HL-60 (cell line): ENCODE measurements around the gene USP3.

Experiments used
- DNase-seq, 2 experiments: peaks; one replicate each; pipeline ENCODE4 v3.0.0-alpha.2; 2010 to 2020; ENCODE audit warnings: low read depth in 1 of 2, low spot score in 1 of 2
- H3K27ac ChIP-seq: fragments of 250-450 bp; sonication (Bioruptor Pico); replicated peaks from 2 replicates; pipeline ENCODE4 v1.5.1; 2020; ENCODE audit warnings: mild to moderate bottlenecking, moderate library complexity
- H3K27me3 ChIP-seq: fragments of 250-450 bp; sonication (Bioruptor Pico); 2 replicates; pipeline ENCODE4 v1.5.1; 2021; ENCODE audit warnings: mild to moderate bottlenecking, moderate library complexity; ENCODE audit not compliant: insufficient read depth, poor library complexity, severe bottlenecking
- H3K4me3 ChIP-seq: replicated peaks from 2 replicates; pipeline ENCODE4 v1.5.1; 2011; ENCODE audit warnings: mild to moderate bottlenecking, control low read depth, low read length; ENCODE audit not compliant: insufficient read depth
- GABPA ChIP-seq: IDR thresholded peaks from 2 replicates; pipeline ENCODE4 v1.6.1; 2012; ENCODE audit warnings: low read depth
- POLR2AphosphoS5 ChIP-seq: IDR thresholded peaks from 2 replicates; pipeline ENCODE4 v1.6.1; 2012; ENCODE audit warnings: low read depth
- SPI1 ChIP-seq: IDR thresholded peaks from 2 replicates; pipeline ENCODE4 v1.6.1; 2012; ENCODE audit warnings: low read depth, mild to moderate bottlenecking, borderline replicate concordance
- TF ChIP-seq, protein P1 (sequence below): IDR thresholded peaks from 2 replicates; pipeline ENCODE4 v1.6.1; 2012; ENCODE audit warnings: low read depth; ENCODE audit not compliant: insufficient replicate concordance
- TF ChIP-seq, protein P2 (sequence below): IDR thresholded peaks from one replicate; pipeline ENCODE4 v1.5.1; 2011; ENCODE audit warnings: low read length, control low read depth, inconsistent platforms; ENCODE audit not compliant: insufficient read depth

Gene USP3

DNA sequence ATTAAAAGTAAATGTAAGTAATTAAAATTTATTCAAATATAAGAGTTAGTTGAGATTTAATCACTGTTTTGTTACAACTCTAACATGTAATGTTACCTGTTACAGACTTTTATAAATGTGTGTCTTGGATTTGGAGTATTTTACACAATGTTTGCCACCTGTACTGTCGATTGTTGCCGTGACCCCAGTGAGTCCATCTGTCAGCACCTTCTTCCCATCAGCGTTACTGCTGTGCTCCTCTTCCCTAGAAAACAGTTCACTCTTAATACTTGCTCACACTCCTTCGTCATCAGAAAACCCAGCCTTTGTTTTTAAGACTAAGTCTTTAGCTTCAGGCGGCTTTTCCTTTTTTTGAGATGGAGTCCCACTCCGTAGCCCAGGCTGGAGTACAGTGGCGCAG lies 52.3 kb downstream of the USP3 start:
- no peak overlapping the region for H3K27ac ChIP-seq
- TF ChIP-seq, protein P1, sequence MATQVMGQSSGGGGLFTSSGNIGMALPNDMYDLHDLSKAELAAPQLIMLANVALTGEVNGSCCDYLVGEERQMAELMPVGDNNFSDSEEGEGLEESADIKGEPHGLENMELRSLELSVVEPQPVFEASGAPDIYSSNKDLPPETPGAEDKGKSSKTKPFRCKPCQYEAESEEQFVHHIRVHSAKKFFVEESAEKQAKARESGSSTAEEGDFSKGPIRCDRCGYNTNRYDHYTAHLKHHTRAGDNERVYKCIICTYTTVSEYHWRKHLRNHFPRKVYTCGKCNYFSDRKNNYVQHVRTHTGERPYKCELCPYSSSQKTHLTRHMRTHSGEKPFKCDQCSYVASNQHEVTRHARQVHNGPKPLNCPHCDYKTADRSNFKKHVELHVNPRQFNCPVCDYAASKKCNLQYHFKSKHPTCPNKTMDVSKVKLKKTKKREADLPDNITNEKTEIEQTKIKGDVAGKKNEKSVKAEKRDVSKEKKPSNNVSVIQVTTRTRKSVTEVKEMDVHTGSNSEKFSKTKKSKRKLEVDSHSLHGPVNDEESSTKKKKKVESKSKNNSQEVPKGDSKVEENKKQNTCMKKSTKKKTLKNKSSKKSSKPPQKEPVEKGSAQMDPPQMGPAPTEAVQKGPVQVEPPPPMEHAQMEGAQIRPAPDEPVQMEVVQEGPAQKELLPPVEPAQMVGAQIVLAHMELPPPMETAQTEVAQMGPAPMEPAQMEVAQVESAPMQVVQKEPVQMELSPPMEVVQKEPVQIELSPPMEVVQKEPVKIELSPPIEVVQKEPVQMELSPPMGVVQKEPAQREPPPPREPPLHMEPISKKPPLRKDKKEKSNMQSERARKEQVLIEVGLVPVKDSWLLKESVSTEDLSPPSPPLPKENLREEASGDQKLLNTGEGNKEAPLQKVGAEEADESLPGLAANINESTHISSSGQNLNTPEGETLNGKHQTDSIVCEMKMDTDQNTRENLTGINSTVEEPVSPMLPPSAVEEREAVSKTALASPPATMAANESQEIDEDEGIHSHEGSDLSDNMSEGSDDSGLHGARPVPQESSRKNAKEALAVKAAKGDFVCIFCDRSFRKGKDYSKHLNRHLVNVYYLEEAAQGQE, result no peak
- no peak overlapping the region for H3K4me3 ChIP-seq
- H3K27me3 ChIP-seq, result no peaks in the 10 kb centered on the region
- DNase-seq, result no peak

DNA sequence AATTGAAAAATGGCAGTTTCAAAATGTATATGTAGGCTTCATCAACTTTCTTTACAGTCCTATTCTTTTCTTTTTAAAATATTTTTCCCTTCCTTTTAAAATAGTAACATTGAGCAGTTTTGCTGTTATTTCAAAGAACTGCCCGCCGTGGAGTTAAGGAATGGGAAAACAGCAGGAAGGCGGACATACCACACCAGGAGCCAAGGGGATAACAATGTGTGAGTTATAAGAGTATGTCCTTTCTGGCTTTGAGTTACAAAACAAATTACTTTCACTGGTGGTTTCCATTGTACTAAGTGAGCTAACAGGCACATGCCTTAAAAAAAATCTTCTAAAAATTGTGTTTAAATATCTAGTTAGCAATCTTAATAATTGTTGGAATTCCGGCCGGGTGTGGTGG lies 55.4 kb downstream of the USP3 start:
- H3K4me3 ChIP-seq, result no peak overlapping the region
- no peaks in the 10 kb centered on the region for H3K27me3 ChIP-seq
- no peak overlapping the region for H3K27ac ChIP-seq
- TF ChIP-seq, protein P1, result no peak
- TF ChIP-seq SPI1 (no peak), GABPA (no peak), POLR2AphosphoS5 (no peak)
- TF ChIP-seq, protein P2, sequence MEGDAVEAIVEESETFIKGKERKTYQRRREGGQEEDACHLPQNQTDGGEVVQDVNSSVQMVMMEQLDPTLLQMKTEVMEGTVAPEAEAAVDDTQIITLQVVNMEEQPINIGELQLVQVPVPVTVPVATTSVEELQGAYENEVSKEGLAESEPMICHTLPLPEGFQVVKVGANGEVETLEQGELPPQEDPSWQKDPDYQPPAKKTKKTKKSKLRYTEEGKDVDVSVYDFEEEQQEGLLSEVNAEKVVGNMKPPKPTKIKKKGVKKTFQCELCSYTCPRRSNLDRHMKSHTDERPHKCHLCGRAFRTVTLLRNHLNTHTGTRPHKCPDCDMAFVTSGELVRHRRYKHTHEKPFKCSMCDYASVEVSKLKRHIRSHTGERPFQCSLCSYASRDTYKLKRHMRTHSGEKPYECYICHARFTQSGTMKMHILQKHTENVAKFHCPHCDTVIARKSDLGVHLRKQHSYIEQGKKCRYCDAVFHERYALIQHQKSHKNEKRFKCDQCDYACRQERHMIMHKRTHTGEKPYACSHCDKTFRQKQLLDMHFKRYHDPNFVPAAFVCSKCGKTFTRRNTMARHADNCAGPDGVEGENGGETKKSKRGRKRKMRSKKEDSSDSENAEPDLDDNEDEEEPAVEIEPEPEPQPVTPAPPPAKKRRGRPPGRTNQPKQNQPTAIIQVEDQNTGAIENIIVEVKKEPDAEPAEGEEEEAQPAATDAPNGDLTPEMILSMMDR, result no peak
- DNase-seq, result no peak

DNA sequence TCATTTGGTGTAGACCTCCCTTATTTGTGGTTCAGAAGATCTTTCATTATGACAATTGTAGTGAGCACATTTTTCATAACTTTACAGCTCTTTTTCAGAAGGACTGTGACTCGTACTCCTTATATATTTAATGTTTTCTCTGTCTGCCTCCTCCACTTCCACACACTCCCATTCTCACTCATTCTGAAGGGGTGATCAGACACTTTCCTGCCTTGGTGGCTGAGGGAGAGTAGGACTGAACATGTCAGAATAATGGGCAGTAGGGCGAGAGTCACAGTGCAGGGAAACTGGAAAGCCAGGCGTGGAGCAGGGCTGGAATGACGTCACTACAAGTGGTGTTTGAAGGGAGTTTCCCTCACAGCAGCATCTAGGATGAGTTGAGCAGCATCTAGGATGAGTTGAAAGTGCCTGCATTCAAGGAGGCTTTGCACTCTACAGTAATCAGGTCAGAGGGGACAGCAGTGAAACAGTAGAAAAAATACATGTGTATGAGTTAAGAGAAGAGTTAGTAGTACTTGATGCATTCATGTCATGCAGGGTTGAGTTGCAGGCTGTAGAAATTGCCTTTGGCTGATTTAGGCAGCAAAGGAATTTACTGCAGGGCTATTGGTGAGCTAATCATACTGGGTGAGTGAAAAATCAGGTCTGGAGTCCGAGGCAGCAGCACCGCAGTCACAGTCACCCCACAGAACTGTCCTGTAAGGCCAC lies 56.5 kb downstream of the USP3 start:
- H3K4me3 ChIP-seq, result no peak overlapping the region
- H3K27ac ChIP-seq, result no peak overlapping the region
- DNase-seq, result no peak
- H3K27me3 ChIP-seq, result no peaks in the 10 kb centered on the region
- TF ChIP-seq, protein P2, result no peak
- TF ChIP-seq SPI1, result no peak
- TF ChIP-seq, protein P1, result no peak
- no peak for TF ChIP-seq POLR2AphosphoS5
- no peak for TF ChIP-seq GABPA
